ENCODE measurements around the gene CPLX1.
A peak's percentile ranks its signal among the peaks of the same experiment; 100 is the strongest.
"Not testable (repeated sequence)": the region's sequence is repeated elsewhere in the genome, so short reads cannot be mapped to it uniquely, and the experiment has no call there.

CPLX1 gene

DNA sequence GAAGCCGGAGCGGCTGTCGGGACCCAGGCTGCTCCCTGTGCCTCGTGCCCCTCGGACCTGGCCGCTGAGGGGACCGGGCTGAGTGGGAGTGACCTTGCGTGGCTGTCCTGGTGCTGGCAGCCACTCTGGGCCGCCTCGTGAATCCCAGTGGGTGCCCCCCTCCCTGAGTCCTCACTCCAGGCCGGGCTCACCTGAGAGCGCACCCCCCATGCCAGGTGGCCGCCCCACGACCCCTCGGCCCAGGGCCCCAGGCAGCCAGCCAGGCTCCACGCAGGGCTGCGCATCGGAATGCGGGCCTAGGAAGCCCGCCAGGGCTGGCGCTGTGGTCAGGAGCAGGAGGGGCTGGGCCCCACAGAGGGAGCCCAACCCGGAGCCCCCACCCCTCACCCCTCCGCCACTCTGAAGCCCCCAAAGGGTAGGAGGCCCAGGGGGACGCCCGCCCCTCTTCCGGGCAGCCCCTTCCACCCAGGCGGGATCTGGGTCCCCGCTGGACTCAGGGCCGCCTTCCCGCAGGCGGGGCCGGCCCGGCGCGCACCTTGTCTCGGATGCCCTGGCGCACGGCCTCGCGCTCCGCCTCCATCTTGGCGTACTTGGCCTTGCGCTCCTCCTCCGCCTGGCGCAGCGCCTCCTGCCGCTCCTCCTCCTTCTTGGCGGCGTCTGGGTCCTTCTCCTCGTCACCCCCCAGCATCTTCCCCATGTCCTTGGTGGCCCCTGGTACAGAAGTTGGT, 33.9 kb downstream of the CPLX1 start:
- no peak for DNase-seq (ENCODE audit: low spot score)

- DNase-seq (ENCODE audit: low spot score): no peak
Observed at GRCh38 chr4:791252-791897, 34.6 kb downstream of the CPLX1 start.

GRCh38 chr4:790466-790820, 35.5 kb downstream of the CPLX1 start:
- DNase-seq (ENCODE audit: low spot score): no peak

DNA sequence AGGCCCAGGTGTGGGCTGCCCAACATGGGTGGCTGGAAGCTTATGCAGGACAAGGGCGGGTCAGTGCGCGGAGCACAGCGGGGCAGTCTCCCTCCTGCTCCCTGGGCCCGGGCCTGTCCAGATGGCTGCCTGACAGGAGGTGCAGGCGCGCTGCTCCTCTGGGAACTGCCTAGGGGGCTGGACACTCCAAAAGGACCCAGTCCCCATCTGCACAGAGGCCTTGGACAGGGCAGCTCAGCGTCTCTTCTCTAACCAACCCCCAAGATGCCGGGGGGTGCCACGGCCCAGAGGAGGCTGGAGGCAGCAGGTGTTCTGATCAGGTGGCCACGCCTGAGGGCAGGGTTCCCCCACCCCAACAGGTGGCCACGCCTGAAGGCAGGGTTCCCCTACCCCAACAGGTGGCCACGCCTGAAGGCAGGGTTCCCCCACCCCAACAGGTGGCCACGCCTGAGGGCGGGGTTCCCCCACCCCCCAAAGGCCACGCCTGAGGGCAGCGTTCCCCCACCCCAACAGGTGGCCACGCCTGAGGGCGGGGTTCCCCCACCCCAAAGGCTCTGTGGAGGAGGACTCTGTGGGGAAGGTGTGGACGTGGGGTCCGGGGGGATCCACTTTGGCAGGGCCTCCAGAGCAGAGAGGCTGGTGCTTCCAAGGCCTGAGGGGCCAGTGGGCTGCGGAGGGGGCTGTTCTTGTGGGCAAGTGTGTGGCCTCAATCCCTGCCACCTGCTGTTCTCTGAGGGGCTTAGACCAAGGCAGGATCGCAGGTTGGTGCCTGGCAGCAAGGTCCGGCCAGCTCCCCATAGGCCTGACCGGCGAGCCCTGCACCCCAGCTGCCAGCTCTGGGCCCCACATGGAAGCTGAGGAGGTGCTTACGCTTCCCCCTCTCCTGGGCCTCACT, 36.1 kb downstream of the CPLX1 start:
- DNase-seq (ENCODE audit: low spot score): no peak

DNA sequence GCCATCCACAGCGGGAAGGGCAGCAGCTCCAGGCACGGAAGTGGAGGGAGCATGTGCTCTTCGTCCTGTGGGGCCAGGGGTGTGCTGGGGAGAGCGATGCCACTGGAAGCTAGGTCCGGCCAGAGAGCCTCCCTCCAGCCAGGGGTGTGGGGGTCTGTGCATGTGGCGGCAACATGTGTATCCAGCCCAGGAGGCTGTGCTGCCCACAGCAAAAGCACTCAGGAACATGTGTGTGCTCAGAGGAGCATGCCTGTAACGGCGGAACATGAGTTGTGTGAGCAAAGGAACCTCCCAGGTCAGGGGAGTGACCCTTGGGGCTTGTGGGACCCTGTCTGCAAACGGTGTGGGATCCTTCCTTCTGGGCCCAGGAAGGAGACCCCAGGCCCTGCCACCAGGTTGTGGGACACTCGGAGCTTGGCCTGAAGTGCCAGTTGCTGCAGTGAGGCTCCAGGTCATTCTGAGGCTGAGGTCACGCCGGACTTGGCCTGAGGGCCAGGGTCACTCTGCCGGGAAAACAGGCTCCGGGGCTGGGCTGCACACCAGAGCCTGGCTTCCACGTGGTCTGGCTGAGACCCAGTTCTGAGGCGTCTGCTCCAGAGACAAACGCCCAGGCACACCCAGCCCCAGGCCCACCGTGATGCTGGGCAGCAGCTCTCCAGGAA, 37.2 kb downstream of the CPLX1 start:
- DNase-seq (ENCODE audit: low spot score): no peak

GRCh38 chr4:788006-788635, 37.8 kb downstream of the CPLX1 start:
- DNase-seq (ENCODE audit: low spot score): no peak

- DNase-seq (ENCODE audit: low spot score): no peak
Observed at GRCh38 chr4:787561-787981, 38.4 kb downstream of the CPLX1 start.

- DNase-seq (ENCODE audit: low spot score): no peak
Observed at GRCh38 chr4:786861-787300, 39.0 kb downstream of the CPLX1 start.

- no peak for DNase-seq (ENCODE audit: low spot score)
Observed at GRCh38 chr4:786074-786741, 39.7 kb downstream of the CPLX1 start.

DNA sequence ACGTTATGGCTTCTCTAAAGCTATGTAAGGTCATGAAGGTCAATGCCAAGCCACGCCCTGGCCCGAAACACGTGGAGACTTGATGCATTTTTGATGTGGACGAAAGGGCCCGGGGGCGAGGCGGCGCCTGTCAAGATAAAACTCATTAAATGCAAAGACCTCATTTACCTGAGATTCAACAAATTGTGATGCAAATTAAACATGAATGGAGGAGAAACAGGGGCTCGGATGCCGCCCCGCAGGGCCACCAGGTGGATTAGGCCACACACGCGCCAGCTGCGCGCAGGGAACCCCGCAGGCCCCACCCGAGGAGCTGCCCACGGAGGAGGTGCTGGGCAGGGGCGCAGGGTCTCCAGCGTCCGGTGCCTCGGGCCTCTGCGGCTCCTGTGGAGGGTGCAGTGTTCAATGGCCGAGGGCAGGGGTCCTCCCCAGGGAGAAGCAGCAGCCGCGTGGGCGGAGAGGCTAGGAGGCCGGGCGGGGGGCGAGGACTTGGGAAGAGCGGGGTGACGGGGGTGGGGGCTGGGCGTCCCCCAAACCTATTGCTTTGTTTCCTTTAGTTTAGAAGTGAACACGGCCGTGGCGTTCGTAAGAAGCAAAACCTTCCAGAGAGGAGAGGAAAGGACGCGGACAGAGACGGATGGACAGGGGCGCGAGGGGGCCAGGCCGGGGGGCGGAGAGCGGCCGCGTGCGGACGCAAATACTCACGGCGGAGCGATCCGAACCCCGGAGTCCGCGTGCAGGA, 40.4 kb downstream of the CPLX1 start:
- DNase-seq (ENCODE audit: low spot score): no peak

DNA sequence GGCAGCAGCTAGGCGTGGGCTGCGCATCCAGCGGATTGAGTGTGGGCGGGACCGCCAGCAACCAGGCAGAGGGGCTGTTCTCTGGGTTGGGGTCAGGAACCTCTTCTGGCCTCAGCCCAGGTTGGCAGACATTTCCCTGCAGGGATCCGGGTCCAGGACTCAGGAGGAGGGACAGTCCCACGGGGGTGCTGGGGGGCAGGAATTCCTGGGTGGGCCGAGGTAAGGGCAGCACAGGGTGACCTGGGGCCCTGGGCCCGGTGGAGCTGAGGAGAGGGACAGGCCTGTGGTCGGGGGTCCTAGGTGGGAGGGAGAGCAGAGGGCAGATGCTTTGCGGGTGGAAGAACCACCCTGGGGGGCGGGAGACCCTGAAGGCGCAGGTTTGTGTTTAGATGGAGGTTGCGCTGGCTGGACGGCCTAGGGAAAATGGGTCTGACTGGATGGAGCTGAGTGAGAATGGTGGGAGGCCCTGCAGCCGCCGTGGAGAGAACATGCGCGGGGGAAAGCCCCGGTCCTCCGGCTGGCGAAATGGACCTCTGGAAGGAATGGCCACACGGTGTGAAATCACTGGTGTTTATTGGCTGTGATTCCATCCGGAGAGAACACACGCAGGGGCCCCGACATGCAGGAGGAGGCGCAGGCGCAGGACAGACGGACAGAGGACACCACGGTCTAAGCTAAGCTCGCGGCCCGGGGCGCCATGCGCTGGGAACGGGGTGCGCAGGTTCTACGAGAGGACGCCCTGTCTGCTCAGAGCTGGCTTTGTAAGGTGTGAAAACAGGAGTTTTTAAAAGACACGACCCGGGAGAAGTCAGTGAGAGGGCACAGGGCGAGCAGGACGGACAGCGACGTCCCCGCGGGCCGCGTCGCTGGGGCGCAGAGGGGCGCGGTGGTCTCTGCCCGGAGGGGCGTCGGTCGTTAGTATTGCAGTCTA, 41.3 kb downstream of the CPLX1 start:
- no peak for DNase-seq (ENCODE audit: low spot score)

DNA sequence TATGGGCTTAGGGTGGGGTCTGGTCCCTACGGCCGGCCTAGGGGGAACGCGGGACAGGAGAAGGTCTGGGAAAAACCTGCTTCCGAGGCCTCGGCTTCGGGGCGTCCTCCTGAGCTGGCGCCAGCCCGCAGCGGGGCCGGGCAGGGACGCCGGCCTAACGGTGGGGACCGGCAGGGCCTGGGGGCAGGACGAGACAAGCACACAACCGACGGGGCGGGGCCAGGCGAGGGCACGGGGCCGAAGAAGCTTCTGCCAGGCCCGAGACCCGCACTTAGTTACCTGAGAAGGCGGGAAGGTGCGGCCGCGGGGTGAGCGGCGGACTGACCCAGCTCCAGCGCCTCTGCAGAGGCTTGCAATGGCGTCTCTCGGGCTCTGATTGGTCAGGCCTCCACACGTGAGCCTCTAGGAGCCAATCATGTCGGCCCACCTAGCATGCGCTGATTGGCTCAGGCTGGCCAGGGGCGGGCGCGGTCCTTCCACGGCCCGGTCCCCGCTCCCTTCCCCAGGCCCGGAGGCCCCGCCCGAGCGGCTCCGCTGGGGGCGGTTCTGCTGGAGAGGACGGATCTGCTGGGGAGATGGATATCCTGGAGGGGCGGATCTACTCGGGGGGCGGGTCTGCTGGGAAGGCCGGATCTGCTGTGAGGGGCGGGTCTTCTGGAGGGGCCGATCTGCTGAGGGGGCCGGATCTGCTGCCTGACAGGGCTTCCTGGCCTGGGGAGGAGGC, 44.3 kb downstream of the CPLX1 start:
- peak; percentile 100 for DNase-seq (ENCODE audit: low spot score)

DNA sequence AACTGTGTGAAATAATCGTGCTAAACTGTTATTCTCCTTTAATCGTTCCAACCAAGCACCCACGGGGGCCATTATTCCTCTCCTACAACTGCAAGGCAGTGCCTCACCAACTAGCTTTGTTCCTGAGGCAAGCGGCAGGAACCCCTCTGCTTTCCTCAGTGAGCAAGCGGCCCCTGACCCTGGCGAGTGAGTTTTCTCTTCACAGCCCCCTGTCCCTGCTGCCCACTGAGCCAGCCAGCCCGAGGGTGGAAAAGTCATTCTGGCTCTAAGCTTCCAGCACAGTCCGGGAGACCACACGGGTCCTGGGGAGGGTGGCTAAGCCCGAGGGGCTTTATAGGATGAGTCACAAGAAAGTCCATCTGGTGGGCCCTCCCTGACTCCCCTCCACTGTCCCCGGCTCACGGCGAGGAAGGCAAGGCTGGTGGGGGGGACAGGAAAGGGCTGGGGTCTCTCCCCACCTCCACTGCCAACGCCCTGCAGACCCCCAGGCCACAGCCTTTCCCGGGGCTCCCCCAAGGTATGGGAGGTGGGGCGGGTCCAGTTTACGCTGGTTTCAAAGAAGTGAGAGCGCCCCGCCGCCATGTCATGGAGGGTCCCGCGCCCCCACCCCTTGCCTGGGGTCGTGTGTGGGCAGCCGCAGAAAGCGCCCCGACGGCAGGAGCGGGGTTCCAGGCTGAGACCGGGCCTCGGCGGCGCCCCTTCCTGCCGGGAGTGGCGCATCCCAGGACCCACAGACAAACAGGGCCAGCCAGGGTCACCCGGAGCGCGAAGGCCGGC, 45.0 kb downstream of the CPLX1 start:
- DNase-seq (ENCODE audit: low spot score): no peak

GRCh38 chr4:780255-780654, 45.7 kb downstream of the CPLX1 start:
- not testable (repeated sequence) for DNase-seq (ENCODE audit: low spot score)

DNA sequence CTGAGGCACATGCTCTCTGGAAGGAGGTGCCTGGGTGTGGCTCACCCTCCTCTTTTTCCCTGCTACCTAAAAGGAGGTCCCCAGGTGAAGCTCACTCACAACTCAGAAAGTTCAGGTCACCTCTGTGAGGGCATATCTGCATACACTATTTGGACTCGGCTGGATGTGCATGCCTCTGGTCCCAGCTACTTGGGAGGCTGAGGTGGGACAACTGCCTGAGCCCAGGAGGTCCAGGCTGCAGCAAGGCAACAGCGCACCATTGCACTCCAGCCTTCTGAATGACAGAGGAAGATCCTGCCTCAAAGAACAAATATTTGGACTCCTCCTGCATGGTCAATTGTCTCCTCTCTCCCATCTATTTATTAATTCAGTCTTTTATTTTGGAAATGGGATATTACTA, 46.4 kb downstream of the CPLX1 start:
- DNase-seq (ENCODE audit: low spot score): no peak

DNA sequence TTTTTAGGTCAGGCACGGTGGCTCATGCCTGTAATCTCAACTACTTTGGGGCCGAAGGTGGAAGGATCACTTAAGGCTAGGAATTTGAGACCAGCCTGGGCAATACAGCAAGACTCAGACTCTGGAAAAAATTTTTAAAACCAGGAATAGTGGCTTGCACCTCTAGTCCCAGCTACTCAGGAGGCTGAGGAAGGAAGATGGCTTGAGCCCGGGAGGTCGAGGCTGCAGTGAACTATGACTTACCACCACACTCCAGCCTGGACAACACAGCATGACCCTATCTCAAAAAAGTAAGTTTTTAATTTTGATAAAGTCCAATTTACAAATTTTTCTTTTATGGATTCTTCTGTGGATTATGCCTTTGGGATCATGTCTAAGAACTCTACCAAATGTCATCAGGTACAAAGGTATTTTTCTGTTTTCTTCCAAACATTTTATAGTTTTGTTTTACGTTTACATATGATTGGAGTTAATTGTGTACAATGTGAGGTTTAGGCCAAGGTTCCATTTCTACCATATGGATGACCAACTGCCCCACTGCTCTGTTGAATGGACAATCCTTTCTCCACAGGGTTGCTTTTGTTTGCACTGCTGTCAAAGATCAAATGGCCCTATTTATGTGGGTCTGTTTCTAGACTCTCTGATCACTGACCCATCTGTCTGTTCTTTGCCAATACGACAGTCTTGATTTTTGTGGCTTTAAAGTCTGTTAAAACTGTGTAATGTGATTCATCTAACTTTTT, 48.2 kb downstream of the CPLX1 start:
- DNase-seq (ENCODE audit: low spot score): peak; percentile 53
